ENCODE results near the gene CRYGS. TPM values are rescaled to one million over a fixed set of nuclear protein-coding genes. Genes with fewer than 3 reads are reported as not detected.

Gene CRYGS
- total RNA-seq = 0.34 and 1.2 TPM in 2 replicates

DNA sequence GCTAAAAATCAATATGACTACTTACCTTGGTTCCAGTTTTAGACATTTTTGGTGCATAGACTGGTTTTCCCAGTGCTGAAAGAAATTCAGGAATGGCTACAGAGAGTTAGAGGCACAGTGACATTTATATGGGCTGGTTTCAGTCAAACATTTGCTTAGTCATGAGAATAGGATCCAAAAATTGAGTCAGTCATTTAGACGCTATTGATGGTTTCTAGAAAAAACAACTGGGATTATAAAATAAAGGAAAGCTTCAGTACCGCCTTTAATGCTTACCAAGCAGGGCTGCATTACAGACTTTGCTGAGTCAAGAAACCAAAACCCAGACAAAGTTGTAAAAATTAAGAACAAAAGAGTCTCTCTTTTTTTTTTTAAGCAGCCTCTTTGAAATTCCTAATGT lies at the start of gene CRYGS:
Gene CRYGS, minus strand, starts transcription at position 100 of the 400 bp plus-strand sequence. Its CDS starts 54 bp downstream, at position 46.

DNA sequence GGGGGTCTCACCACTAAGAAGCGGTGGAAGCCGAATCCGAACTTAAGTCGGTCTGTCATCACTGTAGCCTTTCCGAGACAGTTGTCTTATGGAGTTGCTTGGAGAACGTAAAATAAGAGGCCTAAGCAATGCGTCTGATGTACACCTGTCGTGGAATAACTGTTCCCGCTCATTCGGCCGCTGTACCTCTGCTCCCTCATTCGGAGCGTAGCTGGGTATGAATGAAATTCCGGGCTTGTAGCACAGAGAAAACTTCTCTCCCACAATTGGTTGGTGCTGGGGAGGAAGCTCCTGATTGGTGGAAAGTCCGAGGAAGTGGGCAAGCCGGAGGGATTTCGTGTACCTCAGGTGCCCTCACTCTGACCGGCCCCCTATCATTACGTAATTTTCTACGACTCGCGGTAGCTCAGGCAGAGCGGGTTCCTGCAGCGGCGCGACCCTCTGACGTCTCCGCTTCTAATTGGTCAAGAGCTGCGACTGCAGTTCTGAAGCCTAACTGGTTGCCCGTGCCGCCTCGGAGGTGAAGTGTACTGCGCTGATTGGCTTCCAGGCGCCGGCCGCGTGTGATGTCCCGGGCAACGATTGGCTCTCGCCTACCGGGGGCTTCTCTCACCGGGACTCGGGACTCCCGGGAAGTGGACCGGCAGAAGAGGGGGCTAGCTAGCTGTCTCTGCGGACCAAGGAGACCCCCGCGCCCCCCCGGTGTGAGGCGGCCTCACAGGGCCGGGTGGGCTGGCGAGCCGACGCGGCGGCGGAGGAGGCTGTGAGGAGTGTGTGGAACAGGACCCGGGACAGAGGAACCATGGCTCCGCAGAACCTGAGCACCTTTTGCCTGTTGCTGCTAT lies 26.1 kb upstream of the CRYGS start, which contains the start of gene DNAJB11:
Gene DNAJB11, plus strand, starts transcription at position 625 of the 845 bp plus-strand sequence. Its CDS starts 178 bp downstream, at position 803.

DNA sequence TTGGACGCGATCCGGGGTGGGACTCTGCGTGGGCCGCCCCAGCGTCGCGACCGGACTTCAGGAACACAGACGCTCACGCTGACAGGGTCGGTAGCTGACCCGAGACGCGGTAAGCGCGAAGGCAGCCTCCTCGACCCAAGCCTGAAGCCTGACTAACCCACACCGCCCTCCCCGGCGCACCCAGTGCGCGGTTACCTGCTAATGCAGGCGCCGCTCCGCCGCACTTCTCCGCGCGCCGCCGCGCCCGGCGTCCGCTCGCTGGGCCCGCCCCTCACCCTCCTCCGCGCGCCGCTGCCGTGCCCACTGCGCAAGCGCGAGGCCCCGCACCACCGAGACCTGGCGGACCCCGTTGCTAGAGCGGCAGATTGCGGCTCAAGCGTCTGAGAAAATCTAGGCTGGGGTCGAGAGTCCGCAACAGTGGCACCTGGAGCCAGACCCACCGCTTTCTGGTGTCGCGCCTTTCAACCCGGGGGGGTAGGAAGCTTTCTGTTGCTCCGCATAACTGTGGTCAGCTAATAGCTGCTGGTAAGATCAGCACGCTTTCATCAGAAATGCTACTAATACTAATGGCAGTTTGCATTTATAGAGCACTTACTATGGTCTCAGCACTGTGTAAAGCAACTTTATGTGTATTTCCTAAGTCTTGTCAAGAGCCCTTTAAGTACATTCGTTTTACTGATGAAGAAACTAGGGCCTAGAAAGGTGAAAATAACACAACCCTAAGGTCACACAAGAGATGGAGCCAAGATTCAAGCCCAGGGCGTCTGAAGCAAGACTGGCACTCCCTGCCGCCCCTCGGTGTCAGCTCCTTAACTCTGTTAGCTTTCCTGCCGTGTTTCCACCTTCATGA lies 23.1 kb upstream of the CRYGS start, which contains the start of gene TBCCD1:
Gene TBCCD1, minus strand, starts transcription at position 268 of the 850 bp plus-strand sequence. CDS start 3,010 bp downstream, outside the sequence.

Other genes starting within 250 kb of the CRYGS start
- 0.34 and 0.57 TPM in 2 replicates for gene DGKG, start 182.1 kb downstream of the CRYGS start, total RNA-seq
- 15.1 and 21.2 TPM in 2 replicates for gene TBCCD1, start 23.0 kb upstream of the CRYGS start, total RNA-seq
- 56.5 and 117 TPM in 2 replicates for gene DNAJB11, start 26.3 kb upstream of the CRYGS start, total RNA-seq
- gene AHSG, start 68.7 kb upstream of the CRYGS start, total RNA-seq = not detected in 2 replicates
- gene FETUB, start 96.0 kb upstream of the CRYGS start, total RNA-seq = not detected in 2 replicates
- gene HRG, start 121.6 kb upstream of the CRYGS start, total RNA-seq = not detected in 2 replicates
- gene KNG1, start 173.0 kb upstream of the CRYGS start, total RNA-seq = not detected in 2 replicates
- 624 TPM in 2 replicates for gene EIF4A2, start 239.2 kb upstream of the CRYGS start, total RNA-seq